Hepatocyte (in vitro differentiated cells): ENCODE data around the gene AP5Z1.

Experiments
- CTCF ChIP-seq: fragments of 200-600 bp; sonication (generic); IDR thresholded peaks from 2 replicates; pipeline ENCODE4 v1.5.1; 2016; ENCODE audit warnings: antibody characterized with exemption, mild to moderate bottlenecking; ENCODE audit not compliant: poor library complexity
- EZH2 ChIP-seq: fragments of 200-600 bp; sonication (generic); IDR thresholded peaks from 2 replicates; pipeline ENCODE4 v1.6.1; 2016; ENCODE audit warnings: antibody characterized with exemption, mild to moderate bottlenecking, borderline replicate concordance

DNA sequence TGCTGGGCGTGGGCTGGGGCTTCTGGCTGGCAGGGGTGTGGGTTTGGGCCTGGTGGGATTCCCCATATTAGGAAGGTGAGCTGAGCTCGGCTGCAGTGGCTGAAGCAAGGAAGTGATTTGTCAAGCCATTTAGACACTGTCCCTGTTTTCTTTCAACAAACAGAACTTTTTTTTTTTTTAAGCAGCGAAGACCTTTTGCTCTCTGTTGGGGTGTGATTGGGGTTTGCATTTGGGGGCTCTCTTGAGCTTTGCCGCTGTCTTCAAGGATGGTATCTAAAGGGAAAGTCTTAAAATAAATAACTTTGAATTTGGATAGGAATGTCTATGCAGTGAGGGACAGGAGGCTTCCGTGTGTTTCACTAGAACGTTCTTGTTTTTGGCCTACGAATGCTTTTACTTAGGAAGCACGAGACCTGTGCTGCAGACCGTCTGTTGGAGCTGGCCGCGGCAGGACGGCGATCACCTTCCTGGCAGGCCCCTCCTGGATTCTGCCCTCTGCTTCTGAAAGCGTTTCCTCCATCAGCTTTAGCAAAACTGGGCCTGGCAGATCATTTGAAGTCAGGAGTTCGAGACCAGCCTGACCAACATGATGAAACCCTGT lies 49.5 kb upstream of the AP5Z1 start:
- TF ChIP-seq CTCF (no peak), EZH2 (no peak)
